ENCODE measurements around the gene MTF1. TPM values are rescaled to one million over a fixed set of nuclear protein-coding genes. Genes with fewer than 3 reads are reported as not detected.

MTF1 gene
- polyA plus RNA-seq, 1 donor from 2014 or later, result 3.7 TPM

- Histone ChIP-seq H2AFZ (ENCODE audit: low read depth, low read length) (no peak overlapping the region), H3K9me3 (ENCODE audit: low read length) (no peaks in the 10 kb centered on the region), H3K36me3 (ENCODE audit: insufficient read depth, low read length) (no peaks in the 10 kb centered on the region), H3K9me2 (ENCODE audit: insufficient read depth, low read length) (no peaks in the 10 kb centered on the region), H3K79me2 (replicated peaks; ENCODE audit: insufficient read depth, low read length) (no peaks in the 10 kb centered on the region), H3K27me3 (ENCODE audit: insufficient read depth, low read depth, low read length) (peaks cover 9% of the 10 kb centered on the region), H4K20me1 (ENCODE audit: insufficient read depth) (no peaks in the 10 kb centered on the region), H3K27ac (ENCODE audit: low read length) (no peak overlapping the region), H3K4me3 (ENCODE audit: low read length) (no peak overlapping the region), H3K4me2 (ENCODE audit: low read length) (no peak overlapping the region), H3K9ac (ENCODE audit: low read length) (no peak overlapping the region), H3F3A (ENCODE audit: insufficient read depth, low read length, poor library complexity, severe bottlenecking) (no peaks in the 10 kb centered on the region)
- no peak for TF ChIP-seq SMC3 (conservative IDR thresholded peaks at IDR 0.05; ENCODE audit: poor library complexity)
- no peak for TF ChIP-seq MXI1 (conservative IDR thresholded peaks at IDR 0.05; ENCODE audit: poor library complexity, severe bottlenecking)
- TF ChIP-seq, protein P1, sequence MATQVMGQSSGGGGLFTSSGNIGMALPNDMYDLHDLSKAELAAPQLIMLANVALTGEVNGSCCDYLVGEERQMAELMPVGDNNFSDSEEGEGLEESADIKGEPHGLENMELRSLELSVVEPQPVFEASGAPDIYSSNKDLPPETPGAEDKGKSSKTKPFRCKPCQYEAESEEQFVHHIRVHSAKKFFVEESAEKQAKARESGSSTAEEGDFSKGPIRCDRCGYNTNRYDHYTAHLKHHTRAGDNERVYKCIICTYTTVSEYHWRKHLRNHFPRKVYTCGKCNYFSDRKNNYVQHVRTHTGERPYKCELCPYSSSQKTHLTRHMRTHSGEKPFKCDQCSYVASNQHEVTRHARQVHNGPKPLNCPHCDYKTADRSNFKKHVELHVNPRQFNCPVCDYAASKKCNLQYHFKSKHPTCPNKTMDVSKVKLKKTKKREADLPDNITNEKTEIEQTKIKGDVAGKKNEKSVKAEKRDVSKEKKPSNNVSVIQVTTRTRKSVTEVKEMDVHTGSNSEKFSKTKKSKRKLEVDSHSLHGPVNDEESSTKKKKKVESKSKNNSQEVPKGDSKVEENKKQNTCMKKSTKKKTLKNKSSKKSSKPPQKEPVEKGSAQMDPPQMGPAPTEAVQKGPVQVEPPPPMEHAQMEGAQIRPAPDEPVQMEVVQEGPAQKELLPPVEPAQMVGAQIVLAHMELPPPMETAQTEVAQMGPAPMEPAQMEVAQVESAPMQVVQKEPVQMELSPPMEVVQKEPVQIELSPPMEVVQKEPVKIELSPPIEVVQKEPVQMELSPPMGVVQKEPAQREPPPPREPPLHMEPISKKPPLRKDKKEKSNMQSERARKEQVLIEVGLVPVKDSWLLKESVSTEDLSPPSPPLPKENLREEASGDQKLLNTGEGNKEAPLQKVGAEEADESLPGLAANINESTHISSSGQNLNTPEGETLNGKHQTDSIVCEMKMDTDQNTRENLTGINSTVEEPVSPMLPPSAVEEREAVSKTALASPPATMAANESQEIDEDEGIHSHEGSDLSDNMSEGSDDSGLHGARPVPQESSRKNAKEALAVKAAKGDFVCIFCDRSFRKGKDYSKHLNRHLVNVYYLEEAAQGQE (IDR thresholded peaks at IDR 0.05; ENCODE audit: borderline replicate concordance), result no peak
- no peak for TF ChIP-seq TAF1 (IDR thresholded peaks at IDR 0.05; ENCODE audit: low read depth)
These were observed 76.9 kb downstream of the MTF1 start for GRCh38 chr1:37782491-37782890.

- no peak for TF ChIP-seq EP300 (conservative IDR thresholded peaks at IDR 0.05; ENCODE audit: poor library complexity, severe bottlenecking)
- no peak for TF ChIP-seq CTCF (IDR thresholded peaks at IDR 0.05; ENCODE audit: poor library complexity, severe bottlenecking)
- TF ChIP-seq, protein P1 (IDR thresholded peaks at IDR 0.05; ENCODE audit: borderline replicate concordance), result no peak
- TF ChIP-seq EZH2 (IDR thresholded peaks at IDR 0.05; ENCODE audit: borderline replicate concordance, insufficient read depth, low read length, poor library complexity, severe bottlenecking), result no peak
- TF ChIP-seq POLR2AphosphoS5 (IDR thresholded peaks at IDR 0.05), result no peak
- TF ChIP-seq SMC3 (conservative IDR thresholded peaks at IDR 0.05; ENCODE audit: poor library complexity), result no peak
- TF ChIP-seq RAD21 (conservative IDR thresholded peaks at IDR 0.05), result no peak
- Histone ChIP-seq H3K9me3 (ENCODE audit: low read length) (no peaks in the 10 kb centered on the region), H3K9me2 (ENCODE audit: insufficient read depth, low read length) (no peaks in the 10 kb centered on the region), H3K27ac (ENCODE audit: low read length) (no peak overlapping the region), H3K9ac (ENCODE audit: low read length) (no peak overlapping the region), H3K36me3 (ENCODE audit: insufficient read depth, low read length) (no peaks in the 10 kb centered on the region), H3F3A (ENCODE audit: insufficient read depth, low read length, poor library complexity, severe bottlenecking) (no peaks in the 10 kb centered on the region), H3K27me3 (ENCODE audit: insufficient read depth, low read depth, low read length) (peaks cover 9% of the 10 kb centered on the region), H4K20me1 (ENCODE audit: insufficient read depth) (no peaks in the 10 kb centered on the region), H3K4me3 (ENCODE audit: low read length) (no peak overlapping the region), H3K79me2 (replicated peaks; ENCODE audit: insufficient read depth, low read length) (no peaks in the 10 kb centered on the region), H3K4me2 (ENCODE audit: low read length) (no peak overlapping the region), H2AFZ (ENCODE audit: low read depth, low read length) (no peak overlapping the region)
These were observed 80.7 kb downstream of the MTF1 start for GRCh38 chr1:37778654-37779053.

Measured in neural cell (in vitro differentiated cells).